HG02938 (cell line): ENCODE data around the gene FAR1.
"Not testable (repeated sequence)": the region's sequence is repeated elsewhere in the genome, so short reads cannot be mapped to it uniquely, and the experiment has no call there.

Experiments used
- ATAC-seq: cut with Tn5 transposase; IDR thresholded peaks from one replicate; pipeline ENCODE4 v1.9.1; 2021; ENCODE audit warnings: mild to moderate bottlenecking, moderate library complexity; ENCODE audit not compliant: unreplicated experiment

The FAR1 gene

GRCh38 chr11:13702071-13702470, 33.6 kb downstream of the FAR1 start:
- no peak for ATAC-seq

- ATAC-seq, result no peak
Observed at GRCh38 chr11:13705710-13706109, 37.2 kb downstream of the FAR1 start.

GRCh38 chr11:13713982-13714381, 45.5 kb downstream of the FAR1 start:
- ATAC-seq, result peak; percentile 72

DNA sequence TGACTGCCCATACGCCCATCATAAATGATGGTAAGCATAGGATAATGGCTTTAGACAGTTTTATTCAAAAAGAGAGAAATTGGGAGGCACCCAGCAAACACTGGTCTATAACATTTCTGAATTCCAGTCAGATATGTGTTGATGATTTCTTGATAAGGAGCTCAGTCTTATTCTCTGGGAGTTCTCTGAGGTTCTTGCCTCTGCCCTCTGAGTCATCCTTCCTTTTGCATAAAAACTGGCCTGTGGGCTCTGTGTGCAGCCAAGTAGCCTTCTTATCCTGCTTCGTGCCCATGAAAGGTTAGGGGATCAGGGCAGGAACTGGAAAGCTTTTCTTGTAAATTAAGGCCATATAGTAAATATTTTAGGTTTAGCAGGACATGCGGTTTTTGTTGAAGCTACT, 48.9 kb downstream of the FAR1 start:
- ATAC-seq, result no peak

GRCh38 chr11:13718394-13718793, 49.9 kb downstream of the FAR1 start:
- ATAC-seq, result no peak

DNA sequence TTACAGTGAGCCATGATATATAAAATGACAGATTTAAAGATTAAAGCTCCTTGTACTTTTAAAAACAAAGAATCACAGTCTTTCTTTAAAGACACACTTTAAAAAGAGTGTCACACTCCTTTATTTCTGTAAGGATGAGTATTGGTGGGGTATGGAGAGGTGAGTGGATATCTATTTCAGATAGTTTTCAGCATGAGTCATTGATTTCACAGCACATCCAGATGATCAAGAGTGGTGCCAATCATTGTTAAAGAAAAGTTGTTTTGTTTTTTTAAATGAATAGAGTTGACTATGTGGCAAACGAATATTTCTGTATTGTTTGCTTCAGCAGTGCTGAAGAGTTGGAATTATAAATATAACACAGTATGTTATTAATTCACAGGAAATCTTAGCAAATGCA, 52.5 kb downstream of the FAR1 start:
- no peak for ATAC-seq

GRCh38 chr11:13721760-13722159, 53.3 kb downstream of the FAR1 start:
- no peak for ATAC-seq

GRCh38 chr11:13726456-13726855, 58.0 kb downstream of the FAR1 start:
- ATAC-seq, result no peak

DNA sequence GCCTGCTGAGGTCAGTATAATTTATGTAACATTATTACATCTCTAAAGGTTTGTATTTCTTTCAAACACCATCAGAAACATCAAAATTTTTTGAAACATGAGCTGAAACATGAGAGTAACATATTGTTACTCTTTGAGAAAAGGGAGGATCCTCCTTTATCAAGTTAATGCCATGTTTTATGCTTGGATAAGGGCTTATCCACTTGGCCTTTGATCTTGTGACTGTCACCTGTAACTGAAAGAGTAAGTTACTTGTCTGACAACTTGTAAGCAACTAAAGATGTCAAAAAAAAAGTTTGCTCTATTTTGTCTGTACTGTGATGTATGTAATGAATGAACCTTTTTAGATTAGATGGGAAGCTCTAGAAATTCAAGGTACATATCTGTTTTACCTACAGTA, 59.6 kb downstream of the FAR1 start:
- no peak for ATAC-seq

DNA sequence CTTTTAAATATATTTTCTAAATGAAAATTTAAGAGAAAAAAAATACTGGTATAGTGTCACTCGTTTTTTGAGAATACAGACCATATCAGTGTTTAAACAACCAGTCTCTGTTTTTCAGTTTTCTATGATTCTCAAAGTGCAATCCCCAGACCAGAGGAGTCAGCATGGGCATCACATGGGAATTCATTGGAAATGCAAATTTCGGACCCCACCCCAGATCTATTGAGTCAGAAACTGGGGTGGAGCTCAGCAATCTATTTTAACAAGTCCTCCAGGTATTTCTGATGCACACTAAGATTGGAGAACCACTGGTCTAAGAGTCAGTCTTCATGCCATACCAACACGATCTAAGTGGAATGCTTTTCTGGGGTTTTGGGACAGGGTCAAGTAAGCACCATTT, 66.1 kb downstream of the FAR1 start:
- no peak for ATAC-seq

DNA sequence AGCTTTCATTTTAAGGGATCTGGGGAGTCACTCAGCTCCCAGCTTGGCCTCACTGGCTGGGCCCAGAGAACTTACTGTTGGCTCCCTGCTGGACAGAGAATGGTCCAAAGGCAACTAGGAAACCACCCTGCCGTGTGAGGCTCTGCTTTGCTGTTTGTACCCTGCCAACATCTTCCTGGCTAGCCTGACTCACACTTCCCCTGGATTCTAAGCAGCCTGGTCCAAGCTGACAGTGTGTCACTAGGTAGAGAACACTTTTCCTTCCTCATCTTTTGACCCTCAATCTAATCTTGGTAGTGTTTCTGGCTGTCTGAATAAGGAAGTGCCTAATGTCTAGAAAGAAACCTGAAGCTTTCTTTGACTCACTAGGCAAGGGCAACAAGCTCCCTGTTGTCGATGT, 76.7 kb downstream of the FAR1 start:
- ATAC-seq, result no peak

DNA sequence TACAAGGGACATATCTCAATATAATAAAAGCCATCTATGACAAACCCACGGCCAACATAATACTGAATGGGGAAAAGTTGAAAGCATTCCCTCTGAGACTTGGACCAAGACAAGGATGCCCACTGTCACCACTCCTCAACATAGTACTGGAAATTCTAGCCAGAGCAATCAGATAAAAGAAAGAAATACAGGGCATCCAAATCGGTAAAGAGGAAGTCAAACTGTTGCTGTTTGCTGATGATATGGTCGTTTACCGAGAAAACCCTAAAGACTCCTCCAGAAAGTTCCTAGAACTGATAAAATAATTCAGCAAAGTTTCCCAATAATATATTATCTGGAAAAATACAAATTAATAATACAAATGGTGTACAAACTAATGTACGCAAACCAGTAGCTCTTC, 84.8 kb downstream of the FAR1 start:
- not testable (repeated sequence) for ATAC-seq

DNA sequence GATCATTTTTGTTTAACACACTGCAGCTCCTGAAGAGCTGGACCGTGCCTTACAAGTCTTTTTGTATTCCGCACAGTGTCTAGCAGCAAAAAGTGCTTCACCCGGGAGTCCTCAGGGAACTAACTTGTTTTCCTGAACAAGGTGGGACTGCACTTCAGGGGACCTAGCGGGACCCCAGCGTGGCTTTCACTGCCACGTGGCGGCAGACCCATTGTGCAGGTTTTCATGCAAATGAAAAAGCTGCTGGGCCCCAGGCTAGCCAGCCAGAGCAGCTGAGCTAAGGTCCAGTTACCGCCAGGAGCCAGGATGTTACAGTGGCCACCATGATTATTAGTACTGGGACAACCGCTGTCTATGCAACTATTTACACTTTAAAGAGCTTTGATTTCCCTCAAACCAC, 90.6 kb downstream of the FAR1 start:
- ATAC-seq, result no peak

- ATAC-seq, result no peak
Observed at GRCh38 chr11:13760115-13760514, 91.6 kb downstream of the FAR1 start.

DNA sequence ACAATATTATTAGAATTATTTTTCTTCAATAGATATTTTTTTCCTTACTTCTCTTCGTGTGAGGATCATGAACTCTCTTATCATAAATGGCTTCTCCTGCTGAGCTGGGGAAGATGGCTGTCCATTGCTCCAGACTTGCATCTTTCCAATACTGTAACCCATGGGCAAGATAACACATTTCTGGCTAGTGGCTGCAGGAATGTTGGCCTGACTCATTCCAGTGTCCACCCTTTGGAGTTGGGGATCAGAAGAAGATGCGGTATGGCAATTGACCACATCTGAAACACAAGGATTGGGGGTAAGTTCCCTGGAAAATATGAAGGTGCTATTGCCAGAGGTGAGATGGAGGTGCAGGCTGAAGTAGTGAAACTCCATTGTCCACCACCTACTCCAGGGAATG, 92.8 kb downstream of the FAR1 start:
- ATAC-seq, result no peak

- ATAC-seq, result no peak
Observed at GRCh38 chr11:13761716-13762115, 93.2 kb downstream of the FAR1 start.

DNA sequence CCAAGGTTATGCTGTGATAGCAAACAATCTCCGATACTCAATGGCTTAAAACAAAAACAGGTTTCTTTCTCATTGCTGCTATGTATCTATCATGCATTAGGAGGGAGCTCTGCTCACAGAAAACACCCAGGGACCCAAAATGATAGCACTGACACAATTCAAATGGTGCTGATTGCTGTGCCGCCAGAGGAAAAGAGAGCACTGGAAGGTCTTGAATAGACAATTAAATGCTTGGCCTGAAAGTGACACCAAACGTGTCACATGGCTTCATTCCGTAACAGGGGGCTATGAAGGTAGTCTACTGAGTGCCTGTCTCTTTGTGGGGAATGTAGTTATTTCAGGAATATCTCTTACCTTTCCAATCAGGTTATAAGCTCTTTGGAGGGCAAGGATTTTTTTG, 94.2 kb downstream of the FAR1 start:
- no peak for ATAC-seq

DNA sequence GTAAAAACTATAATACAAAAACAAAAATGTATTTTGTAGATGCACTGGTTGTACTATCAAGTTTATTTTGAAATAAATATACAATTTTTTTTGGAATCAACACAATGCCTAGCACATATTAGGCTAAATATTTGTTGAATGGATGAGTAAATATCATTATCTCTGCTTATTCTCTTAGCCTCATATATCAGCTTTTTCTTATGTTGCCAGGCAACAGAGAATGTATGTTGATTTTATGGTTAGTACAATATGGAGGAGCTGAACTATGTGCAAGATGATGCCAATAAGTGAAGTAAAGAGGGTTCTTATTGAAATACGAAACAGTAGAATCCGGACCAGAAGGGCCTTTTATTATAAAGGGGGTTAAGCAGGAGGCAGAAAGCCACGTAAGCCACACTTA, 94.9 kb downstream of the FAR1 start:
- no peak for ATAC-seq

GRCh38 chr11:13765886-13766285, 97.4 kb downstream of the FAR1 start:
- ATAC-seq, result no peak

DNA sequence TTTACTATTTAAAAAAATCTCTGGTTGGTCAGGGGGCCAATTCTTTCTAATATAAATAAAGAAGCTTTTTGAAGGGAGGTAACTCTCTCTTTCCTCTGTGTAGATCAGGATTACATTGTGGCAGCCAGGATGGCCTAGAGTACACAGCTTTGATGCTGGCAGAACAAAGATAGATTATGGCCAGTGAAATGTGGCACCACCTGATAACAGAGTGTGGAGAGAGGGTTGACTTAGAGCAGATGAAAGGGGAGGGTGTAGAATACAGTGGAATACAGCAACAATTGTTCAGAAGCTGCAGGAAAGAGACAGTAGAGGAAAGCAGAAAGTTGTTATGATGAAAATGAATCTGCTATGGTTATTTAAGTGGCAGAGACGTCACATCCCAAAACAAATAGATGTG, 99.0 kb downstream of the FAR1 start:
- no peak for ATAC-seq

DNA sequence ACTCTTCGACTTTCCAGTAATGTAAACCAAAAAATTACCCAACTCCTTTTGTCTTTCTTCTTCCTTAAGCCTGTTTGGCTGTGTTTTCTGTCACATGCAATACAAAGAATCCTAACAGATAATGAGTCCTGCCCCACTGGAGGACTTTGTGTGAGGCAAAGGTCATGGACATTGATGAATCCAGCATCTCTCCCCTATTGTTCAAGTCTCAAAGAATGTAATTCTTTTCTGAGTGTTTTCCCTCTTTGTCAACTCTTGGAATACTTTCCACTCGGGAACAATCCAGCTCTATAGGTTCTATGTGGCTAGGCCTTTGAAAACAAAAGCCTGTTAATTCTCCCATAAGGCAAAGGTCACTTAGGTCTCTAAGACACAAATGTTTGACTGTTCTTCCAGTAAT, 100.7 kb downstream of the FAR1 start:
- ATAC-seq, result no peak

GRCh38 chr11:13771151-13771550, 102.7 kb downstream of the FAR1 start:
- ATAC-seq, result no peak

DNA sequence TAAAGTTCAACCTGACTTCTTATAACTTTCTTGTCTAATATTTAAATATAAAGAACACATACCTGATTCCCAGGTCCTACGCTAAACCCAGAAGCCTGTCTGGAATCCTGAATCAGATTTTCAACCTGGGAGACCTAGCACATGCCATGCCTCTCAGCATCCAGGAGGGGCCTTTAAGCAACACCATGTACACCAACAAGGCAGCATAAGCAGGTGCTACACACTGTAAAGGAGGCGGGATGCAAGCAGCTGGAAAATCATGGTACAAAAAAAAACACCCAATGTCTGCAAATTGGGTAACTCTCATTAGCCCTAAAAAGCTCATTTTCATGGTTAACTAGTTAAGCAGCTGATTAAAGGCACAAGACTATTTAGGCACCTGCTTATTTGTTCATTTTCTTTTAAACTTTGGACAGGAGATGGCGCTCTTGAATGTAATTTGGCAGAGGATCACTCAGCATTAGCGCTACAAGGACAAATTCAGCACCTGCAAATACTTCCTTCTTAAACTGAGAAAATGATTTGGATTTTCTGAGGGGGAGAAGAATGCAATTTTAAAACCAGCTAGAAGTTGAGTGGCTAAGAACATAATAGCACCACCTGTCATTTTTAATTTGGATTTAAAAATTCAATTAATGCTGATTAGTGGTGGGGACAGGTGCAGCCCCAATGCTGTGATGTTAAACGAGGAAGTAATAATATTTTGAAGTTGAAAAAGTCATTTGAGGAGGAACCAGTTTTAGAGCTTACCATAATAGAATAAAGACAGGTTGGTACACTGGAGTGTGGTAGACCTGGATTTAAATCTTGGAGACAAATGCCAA, 104.0 kb downstream of the FAR1 start:
- ATAC-seq, result peak; percentile 78
